ENCODE results near the gene PLAAT2. TPM values are rescaled to one million over a fixed set of nuclear protein-coding genes. Genes with fewer than 3 reads are reported as not detected.
"Not testable (repeated sequence)": the region's sequence is repeated elsewhere in the genome, so short reads cannot be mapped to it uniquely, and the experiment has no call there.

Gene PLAAT2
- total RNA-seq, 1 experiment from 2014 or later: not detected

DNA sequence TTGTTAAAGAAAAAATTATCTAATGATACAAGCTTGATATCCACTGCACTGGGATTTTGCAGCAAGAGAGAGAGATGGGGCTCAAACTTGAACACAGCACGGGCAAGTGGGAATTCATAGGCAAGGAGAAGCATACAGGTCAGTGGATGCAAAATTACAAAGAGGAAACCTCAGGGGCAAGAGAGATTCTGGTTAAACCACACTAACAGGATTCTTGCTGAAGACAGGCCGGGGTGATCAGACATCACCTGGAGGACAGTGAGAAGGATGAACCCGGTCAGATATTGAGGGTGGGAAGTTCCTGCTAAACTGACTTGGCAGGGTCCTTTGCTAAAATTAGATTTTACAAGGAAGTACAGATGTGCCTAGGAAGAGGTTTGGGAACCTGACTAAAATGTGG, 29.1 kb downstream of the PLAAT2 start:
- DNase-seq (ENCODE audit: low spot score): no peak
- no peaks in the 10 kb centered on the region for H3K36me3 ChIP-seq (ENCODE audit: insufficient read depth, low read length, poor library complexity, severe bottlenecking)
- peaks cover 7% of the 10 kb centered on the region for H3K4me1 ChIP-seq (ENCODE audit: insufficient read depth, low read length, poor library complexity, severe bottlenecking)
- BruUV-seq (replicated peaks): no TSS peak
- no peak overlapping the region for H3K4me3 ChIP-seq (ENCODE audit: low read depth, low read length, poor library complexity, severe bottlenecking)
- no peak overlapping the region for H3K27ac ChIP-seq (ENCODE audit: low read depth, low read length, poor library complexity, severe bottlenecking)
- TF ChIP-seq CTCF (conservative IDR thresholded peaks at IDR 0.05; ENCODE audit: low read depth, low read length): no peak
- H3K27me3 ChIP-seq (replicated peaks; ENCODE audit: insufficient read depth, low read depth, low read length, poor library complexity): no peaks in the 10 kb centered on the region
- no peaks in the 10 kb centered on the region for H3K9me3 ChIP-seq (ENCODE audit: low read depth, low read length, poor library complexity, severe bottlenecking)
- ChIA-PET POLR2A (ENCODE audit: low non-redundant PET) (no interaction called here), CTCF (no interaction called here)
- intact Hi-C loops (cut with micrococcal nuclease; ENCODE audit: unreplicated experiment): no loop called here

DNA sequence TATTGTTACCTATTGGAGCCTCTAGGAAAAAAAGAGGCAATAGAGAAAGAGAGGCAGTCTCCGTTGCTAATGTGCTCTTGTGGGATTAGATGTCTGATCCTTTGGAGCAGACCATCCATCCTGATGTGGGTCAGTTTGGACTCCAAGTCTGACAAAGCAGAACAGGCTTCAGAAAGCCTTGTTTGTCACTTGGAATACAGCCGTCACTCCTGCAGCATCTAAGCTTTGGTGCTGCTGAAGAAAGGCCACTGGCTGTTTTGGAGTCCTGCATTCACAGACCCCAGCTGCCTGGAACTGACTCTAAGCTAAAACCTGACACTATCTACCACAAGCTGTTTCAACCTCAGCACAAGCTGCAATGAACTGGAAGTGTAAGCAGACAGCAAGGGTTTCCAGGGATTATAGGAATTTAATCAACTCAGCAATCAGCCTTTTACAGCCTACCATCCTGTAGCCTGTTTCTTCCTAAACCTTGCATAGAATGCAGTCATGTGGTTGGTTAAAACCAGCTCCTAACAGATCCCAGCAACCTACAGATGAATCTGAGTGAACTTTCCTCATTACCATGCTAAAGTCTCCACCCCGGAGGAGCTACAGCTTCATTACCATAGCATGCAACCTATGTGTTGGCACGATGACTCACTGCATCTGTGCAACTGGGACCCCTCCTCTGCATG, 30.2 kb downstream of the PLAAT2 start:
- intact Hi-C loops (cut with micrococcal nuclease; ENCODE audit: unreplicated experiment): no loop called here
- Histone ChIP-seq H3K36me3 (ENCODE audit: insufficient read depth, low read length, poor library complexity, severe bottlenecking) (no peaks in the 10 kb centered on the region), H3K4me3 (ENCODE audit: low read depth, low read length, poor library complexity, severe bottlenecking) (no peak overlapping the region), H3K27me3 (replicated peaks; ENCODE audit: insufficient read depth, low read depth, low read length, poor library complexity) (no peaks in the 10 kb centered on the region), H3K27ac (ENCODE audit: low read depth, low read length, poor library complexity, severe bottlenecking) (no peak overlapping the region), H3K4me1 (ENCODE audit: insufficient read depth, low read length, poor library complexity, severe bottlenecking) (peaks cover 7% of the 10 kb centered on the region), H3K9me3 (ENCODE audit: low read depth, low read length, poor library complexity, severe bottlenecking) (no peaks in the 10 kb centered on the region)
- CTCF ChIA-PET: no interaction called here
- BruUV-seq (replicated peaks): no TSS peak
- POLR2A ChIA-PET (ENCODE audit: low non-redundant PET): interaction anchor here (0.7 kb wide), 1 partner anchor 40 kb away, joined by 3 read pairs; no protein-coding TSS in a partner anchor
- no peak for DNase-seq (ENCODE audit: low spot score)
- TF ChIP-seq EZH2 (IDR thresholded peaks at IDR 0.05; ENCODE audit: borderline replicate concordance, low read depth, low read length, poor library complexity, severe bottlenecking) (no peak), CTCF (conservative IDR thresholded peaks at IDR 0.05; ENCODE audit: low read depth, low read length) (no peak)

GRCh38 chr11:63532117-63532516, 31.1 kb downstream of the PLAAT2 start:
- no peaks in the 10 kb centered on the region for H3K36me3 ChIP-seq (ENCODE audit: insufficient read depth, low read length, poor library complexity, severe bottlenecking)
- H3K4me1 ChIP-seq (ENCODE audit: insufficient read depth, low read length, poor library complexity, severe bottlenecking): peaks cover under 1% of the 10 kb centered on the region
- H3K4me3 ChIP-seq (ENCODE audit: low read depth, low read length, poor library complexity, severe bottlenecking): no peak overlapping the region
- intact Hi-C loops (cut with micrococcal nuclease; ENCODE audit: unreplicated experiment): no loop called here
- no peak for DNase-seq (ENCODE audit: low spot score)
- no TSS peak for BruUV-seq (replicated peaks)
- no peaks in the 10 kb centered on the region for H3K27me3 ChIP-seq (replicated peaks; ENCODE audit: insufficient read depth, low read depth, low read length, poor library complexity)
- no peak for TF ChIP-seq EZH2 (IDR thresholded peaks at IDR 0.05; ENCODE audit: borderline replicate concordance, low read depth, low read length, poor library complexity, severe bottlenecking)
- TF ChIP-seq CTCF (conservative IDR thresholded peaks at IDR 0.05; ENCODE audit: low read depth, low read length): no peak
- POLR2A ChIA-PET (ENCODE audit: low non-redundant PET): no interaction called here
- H3K9me3 ChIP-seq (ENCODE audit: low read depth, low read length, poor library complexity, severe bottlenecking): no peaks in the 10 kb centered on the region
- H3K27ac ChIP-seq (ENCODE audit: low read depth, low read length, poor library complexity, severe bottlenecking): no peak overlapping the region
- CTCF ChIA-PET: no interaction called here

- H3K9me3 ChIP-seq (ENCODE audit: low read depth, low read length, poor library complexity, severe bottlenecking); H3K4me1 ChIP-seq (ENCODE audit: insufficient read depth, low read length, poor library complexity, severe bottlenecking); CTCF ChIA-PET; H3K36me3 ChIP-seq (ENCODE audit: insufficient read depth, low read length, poor library complexity, severe bottlenecking); H3K27me3 ChIP-seq (replicated peaks; ENCODE audit: insufficient read depth, low read depth, low read length, poor library complexity); BruUV-seq (replicated peaks); POLR2A ChIA-PET (ENCODE audit: low non-redundant PET); DNase-seq (ENCODE audit: low spot score); H3K27ac ChIP-seq (ENCODE audit: low read depth, low read length, poor library complexity, severe bottlenecking); intact Hi-C loops (cut with micrococcal nuclease; ENCODE audit: unreplicated experiment); H3K4me3 ChIP-seq (ENCODE audit: low read depth, low read length, poor library complexity, severe bottlenecking): not testable (repeated sequence)
Measured at GRCh38 chr11:63531074-63531792, 31.9 kb downstream of the PLAAT2 start.
